Spleen (tissue), 11 donors: ENCODE measurements around the gene KASH5. TPM values are rescaled to one million over a fixed set of nuclear protein-coding genes. Genes with fewer than 3 reads are reported as not detected.

Source experiments
- DNase-seq: peaks from one replicate; pipeline ENCODE4 v3.0.0-alpha.2; 2020
- H3K27ac ChIP-seq, 8 donors: fragments of 200-600 bp; sonication (generic) in 7 of 8; 1 replicate in 4 of 8; 2 replicates in 4 of 8; pipeline versions ENCODE4 v1.5.0 to v1.8.0; 2016 to 2021; ENCODE audit warnings: inconsistent platforms in 4 of 8, mild to moderate bottlenecking in 4 of 8, moderate library complexity in 1 of 8
- H3K27me3 ChIP-seq, 7 donors: fragments of 200-600 bp; sonication (generic) in 6 of 7; replicated peaks in 1 of 7; 1 replicate in 4 of 7; 2 replicates in 3 of 7; pipeline versions ENCODE4 v1.5.0 to v1.8.0; 2016 to 2021; ENCODE audit warnings: inconsistent platforms in 3 of 7, mild to moderate bottlenecking in 1 of 7
- H3K36me3 ChIP-seq, 6 donors: fragments of 200-600 bp; sonication (generic) in 5 of 6; 1 replicate in 4 of 6; 2 replicates in 2 of 6; pipeline versions ENCODE4 v1.5.0 to v1.8.0; 2016 to 2021; ENCODE audit warnings: inconsistent platforms in 2 of 6
- H3K4me1 ChIP-seq, 6 donors: fragments of 200-600 bp; sonication (generic) in 5 of 6; 1 replicate in 3 of 6; 2 replicates in 3 of 6; pipeline versions ENCODE4 v1.5.0 to v1.8.0; 2016 to 2021; ENCODE audit warnings: inconsistent platforms in 3 of 6
- H3K4me3 ChIP-seq, 8 donors: fragments of 200-600 bp; sonication (generic) in 7 of 8; 1 replicate in 4 of 8; 2 replicates in 4 of 8; pipeline versions ENCODE4 v1.5.0 to v1.8.0; 2016 to 2021; ENCODE audit warnings: inconsistent platforms in 4 of 8, mild to moderate bottlenecking in 4 of 8, moderate library complexity in 2 of 8
- H3K9me3 ChIP-seq, 8 donors: fragments of 200-600 bp; sonication (generic) in 7 of 8; 1 replicate in 4 of 8; 2 replicates in 4 of 8; pipeline versions ENCODE4 v1.5.0 to v1.8.0; 2016 to 2021; ENCODE audit warnings: inconsistent platforms in 4 of 8
- POLR2A ChIP-seq, 3 donors: fragments of 450-650 bp; IDR thresholded peaks; one replicate each; pipeline ENCODE4 v1.5.1; 2017; ENCODE audit warnings: antibody characterized with exemption in 3 of 3, mild to moderate bottlenecking in 1 of 3
- POLR2AphosphoS5 ChIP-seq, 3 donors: sonication (generic); formaldehyde crosslinking; IDR thresholded peaks; one replicate each; pipeline ENCODE4 v1.5.1; 2017; ENCODE audit warnings: antibody characterized with exemption in 3 of 3
- WGBS, 5 donors: extraction: QIAGEN DNeasy Blood & Tissue Kit in 3 of 5; methylation state at CpG; one replicate each; pipeline versions ENCODE4 v1.1.5 to v1.1.7; 2013 to 2018; 5-methylcytosine and 5-hydroxymethylcytosine counted together
- intact Hi-C: fragments of 100-400 bp; cut with DNase I; formaldehyde crosslinking; loops from one replicate; pipeline ENCODE4 v1.15.0; 2023; ENCODE audit warnings: low total_unique reads
- polyA plus RNA-seq, 3 donors: library from polyadenylated mRNA; stranded (reverse); fragments of 200-250 nt; gene quantifications; one replicate each; pipeline ENCODE4 v1.2.1, GENCODE V29; 2013
- total RNA-seq, 7 donors: library from RNA; depleted of rRNA in 3 of 7; stranded (reverse); fragments of >200 nt in 3 of 7; fragmentation: NEBNext Ultra II Directional in 4 of 7; extraction: Animal tissue kit (Norgen Biotek cat#: 25700) in 4 of 7; gene quantifications; one replicate each; pipeline versions ENCODE4 v1.1.0 to v1.2.1, GENCODE V29; 2016 to 2021
- TF ChIP-seq, protein P1 (sequence below), 11 experiments: fragments of 200-600 bp in 7 of 11; fragments of 450-650 bp in 4 of 11; sonication (generic) in 4 of 11; IDR thresholded peaks in 8 of 11; conservative IDR thresholded peaks in 3 of 11; 1 replicate in 7 of 11; 2 replicates in 4 of 11; pipeline versions ENCODE4 v1.4.0 to v1.8.0; 2016 to 2021; ENCODE audit warnings: antibody characterized with exemption in 11 of 11, inconsistent platforms in 4 of 11, mild to moderate bottlenecking in 1 of 11
- donor health status: healthy with polysubstance abuse.
- donor health status: DM: no; HTN: no; CAD: no; lungs with moderate emphysema.
- donor health status: DM: no; HTN: no; CAD: no.
- donor health status: Bipolar disorder and iron deficiency.
- donor health status: healthy.
- donor health status: DM: no; HTN: no; CAD: no.
- donor health status: DM: yes; HTN: yes; CAD: no.

KASH5 gene
- total and polyA plus RNA-seq, 10 donors: 0.11 to 0.41 (median 0.26) TPM; not detected in 6

- TF ChIP-seq POLR2A (IDR thresholded peaks at IDR 0.05) (no peak), POLR2AphosphoS5 (IDR thresholded peaks at IDR 0.05) (no peak)
- TF ChIP-seq, protein P1, sequence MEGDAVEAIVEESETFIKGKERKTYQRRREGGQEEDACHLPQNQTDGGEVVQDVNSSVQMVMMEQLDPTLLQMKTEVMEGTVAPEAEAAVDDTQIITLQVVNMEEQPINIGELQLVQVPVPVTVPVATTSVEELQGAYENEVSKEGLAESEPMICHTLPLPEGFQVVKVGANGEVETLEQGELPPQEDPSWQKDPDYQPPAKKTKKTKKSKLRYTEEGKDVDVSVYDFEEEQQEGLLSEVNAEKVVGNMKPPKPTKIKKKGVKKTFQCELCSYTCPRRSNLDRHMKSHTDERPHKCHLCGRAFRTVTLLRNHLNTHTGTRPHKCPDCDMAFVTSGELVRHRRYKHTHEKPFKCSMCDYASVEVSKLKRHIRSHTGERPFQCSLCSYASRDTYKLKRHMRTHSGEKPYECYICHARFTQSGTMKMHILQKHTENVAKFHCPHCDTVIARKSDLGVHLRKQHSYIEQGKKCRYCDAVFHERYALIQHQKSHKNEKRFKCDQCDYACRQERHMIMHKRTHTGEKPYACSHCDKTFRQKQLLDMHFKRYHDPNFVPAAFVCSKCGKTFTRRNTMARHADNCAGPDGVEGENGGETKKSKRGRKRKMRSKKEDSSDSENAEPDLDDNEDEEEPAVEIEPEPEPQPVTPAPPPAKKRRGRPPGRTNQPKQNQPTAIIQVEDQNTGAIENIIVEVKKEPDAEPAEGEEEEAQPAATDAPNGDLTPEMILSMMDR (IDR thresholded peaks at IDR 0.05 in 8 of 11, conservative IDR thresholded peaks at IDR 0.05 in 3 of 11): no peak
- no peaks in the 10 kb centered on the region for H3K27me3 ChIP-seq
Observed at GRCh38 chr19:49461656-49462055, 73.6 kb downstream of the KASH5 start.

GRCh38 chr19:49462492-49462891, 74.4 kb downstream of the KASH5 start:
- no peak for DNase-seq
- no peaks in the 10 kb centered on the region for H3K9me3 ChIP-seq
- TF ChIP-seq, protein P1 (IDR thresholded peaks at IDR 0.05 in 8 of 11, conservative IDR thresholded peaks at IDR 0.05 in 3 of 11): no peak
- no peak for TF ChIP-seq POLR2A (IDR thresholded peaks at IDR 0.05)
- H3K4me3 ChIP-seq: no peak overlapping the region
- H3K27me3 ChIP-seq: no peaks in the 10 kb centered on the region
- WGBS, 5 donors: 86 to 94% (median 88%) methylated on average over 12 of the region's 12 CpGs
- no peak overlapping the region for H3K27ac ChIP-seq
- peaks cover 3 to 27% (median 10%) of the 10 kb centered on the region in 6 donors for H3K4me1 ChIP-seq
- intact Hi-C loops: no loop called here
- H3K36me3 ChIP-seq: peaks cover 0 to 84% (median 55%) of the 10 kb centered on the region in 6 donors

More at GRCh38 chr19:49461656-49462055, 73.6 kb downstream of the KASH5 start:
- Histone ChIP-seq H3K36me3 (peaks cover 0 to 84% (median 52%) of the 10 kb centered on the region in 6 donors), H3K4me3 (no peak overlapping the region), H3K4me1 (peaks cover 4 to 35% (median 12%) of the 10 kb centered on the region in 6 donors), H3K9me3 (no peaks in the 10 kb centered on the region), H3K27ac (no peak overlapping the region)
- intact Hi-C loops: no loop called here
- WGBS, 5 donors: 96 to 98% (median 98%) methylated on average over 27 to 37 of the region's 37 CpGs
- no peak for DNase-seq

DNA sequence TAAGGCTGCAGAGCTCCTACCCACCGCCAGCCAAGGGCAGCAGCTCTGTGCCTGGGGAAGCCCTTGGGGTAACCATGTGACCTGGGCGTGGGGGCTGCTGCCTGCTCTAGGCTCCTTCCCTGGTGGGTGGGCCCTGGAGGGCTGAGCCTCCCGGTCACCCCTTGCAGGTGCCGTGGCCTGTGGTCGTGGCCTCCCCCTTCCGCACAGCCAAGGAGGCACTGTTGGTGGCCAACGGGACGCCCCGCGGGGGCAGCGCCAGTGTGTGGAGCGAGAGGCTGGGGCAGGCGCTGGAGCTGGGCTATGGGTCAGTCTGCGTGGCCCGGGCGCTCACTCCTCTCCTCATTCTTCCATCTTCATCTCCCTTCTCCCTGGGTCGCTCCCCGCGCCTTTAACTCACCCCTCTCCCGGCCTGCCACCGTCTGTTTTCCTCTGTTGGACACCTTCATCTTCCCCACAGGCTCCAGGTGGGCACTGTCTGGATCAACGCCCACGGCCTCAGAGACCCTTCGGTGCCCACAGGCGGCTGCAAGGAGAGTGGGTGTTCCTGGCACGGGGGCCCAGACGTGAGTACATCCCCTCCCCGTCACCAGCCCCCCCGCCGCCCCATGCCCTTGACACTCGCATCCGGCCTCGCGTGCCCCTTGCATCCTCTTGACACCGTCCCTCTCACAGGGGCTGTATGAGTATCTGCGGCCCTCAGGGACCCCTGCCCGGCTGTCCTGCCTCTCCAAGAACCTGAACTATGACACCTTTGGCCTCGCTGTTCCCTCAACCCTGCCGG, 76.1 kb downstream of the KASH5 start:
- TF ChIP-seq POLR2AphosphoS5 (IDR thresholded peaks at IDR 0.05): peak in 1 of 3 donors; percentile 23
- TF ChIP-seq, protein P1 (IDR thresholded peaks at IDR 0.05 in 8 of 11, conservative IDR thresholded peaks at IDR 0.05 in 3 of 11): no peak
- intact Hi-C loops: no loop called here
- Histone ChIP-seq H3K27ac (no peak overlapping the region), H3K36me3 (peaks cover 0 to 87% (median 56%) of the 10 kb centered on the region in 6 donors), H3K27me3 (no peaks in the 10 kb centered on the region), H3K4me3 (no peak overlapping the region), H3K4me1 (peaks cover 0 to 25% (median 11%) of the 10 kb centered on the region in 6 donors), H3K9me3 (no peaks in the 10 kb centered on the region)
- no peak for DNase-seq
- 89 to 94% (median 91%) methylated on average over 38 to 39 of the region's 39 CpGs for WGBS, 5 donors

DNA sequence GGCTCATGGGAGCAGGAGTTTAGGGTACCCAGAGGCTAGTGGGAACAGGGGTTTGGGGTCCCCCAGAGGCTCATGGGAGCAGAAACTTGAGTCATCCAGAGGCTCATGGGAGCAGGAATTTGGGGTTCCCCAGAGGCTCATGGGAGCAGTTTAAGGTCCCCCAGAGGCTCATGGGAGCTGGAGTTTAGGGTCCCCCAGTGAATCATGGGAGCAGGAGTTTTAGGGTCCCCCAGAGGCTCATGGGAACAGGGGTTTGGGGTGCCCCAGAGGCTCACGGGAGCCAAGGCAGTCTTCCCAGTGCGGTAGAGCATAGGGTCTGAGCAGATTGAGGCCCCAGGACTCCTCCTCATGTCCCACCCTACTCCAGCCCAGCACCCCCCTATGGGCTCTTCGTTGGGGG, 77.3 kb downstream of the KASH5 start:
- Histone ChIP-seq H3K9me3 (no peaks in the 10 kb centered on the region), H3K27me3 (no peaks in the 10 kb centered on the region), H3K4me1 (peaks cover 11 to 35% (median 24%) of the 10 kb centered on the region in 6 donors), H3K27ac (no peak overlapping the region), H3K4me3 (no peak overlapping the region), H3K36me3 (peaks cover 0 to 87% (median 46%) of the 10 kb centered on the region in 6 donors)
- intact Hi-C loops: no loop called here
- TF ChIP-seq POLR2AphosphoS5 (IDR thresholded peaks at IDR 0.05): no peak
- no peak for TF ChIP-seq POLR2A (IDR thresholded peaks at IDR 0.05)
- TF ChIP-seq, protein P1 (IDR thresholded peaks at IDR 0.05 in 8 of 11, conservative IDR thresholded peaks at IDR 0.05 in 3 of 11): no peak
- DNase-seq: no peak
- 80 to 100% (median 95%) methylated on average over 1 to 3 of the region's 3 CpGs for WGBS, 5 donors
